ENCODE data around the gene ATG101. TPM values are rescaled to one million over a fixed set of nuclear protein-coding genes. Genes with fewer than 3 reads are reported as not detected.

ATG101 gene
- total RNA-seq, 2 experiments from 2014 or later = 38.0 to 53.9 TPM

GRCh38 chr12:52045794-52046199 is 24.0 kb upstream of the ATG101 start:
- Histone ChIP-seq H2AFZ (ENCODE audit: low read length) (no peak overlapping the region), H3K4me2 (ENCODE audit: low read length) (no peak overlapping the region), H3K4me3 (ENCODE audit: low read depth, low read length, poor library complexity, severe bottlenecking) (no peak overlapping the region), H3K9me2 (ENCODE audit: insufficient read depth, low read length) (no peaks in the 10 kb centered on the region), H3K27ac (ENCODE audit: low read depth, low read length, poor library complexity, severe bottlenecking) (no peak overlapping the region), H3K79me2 (ENCODE audit: insufficient read depth, low read depth, low read length) (peaks cover 7% of the 10 kb centered on the region; the same call in 1 of the 2 replicates), H3K9me3 (ENCODE audit: low read length) (no peaks in the 10 kb centered on the region), H3K36me3 (ENCODE audit: insufficient read depth, low read length) (peaks cover 35% of the 10 kb centered on the region; the same call in 1 of the 2 replicates), H4K20me1 (ENCODE audit: insufficient read depth, low read length) (no peaks in the 10 kb centered on the region), H3K4me1 (ENCODE audit: insufficient read depth, low read length, poor library complexity, severe bottlenecking) (peaks cover 46% of the 10 kb centered on the region)
- ChIA-PET POLR2A (interaction anchor here (0.6 to 1.7 kb wide), 3 partner anchors 13 to 769 kb away, joined by 3 to 5 read pairs (median 3); no protein-coding TSS in a partner anchor), CTCF (ENCODE audit: unreplicated experiment) (interaction anchor here (0.6 to 1.8 kb wide), 3 partner anchors 15 to 43 kb away, joined by 3 to 4 read pairs (median 3); no protein-coding TSS in a partner anchor)
- TF ChIP-seq EZH2phosphoT487 (IDR thresholded peaks at IDR 0.05; ENCODE audit: borderline replicate concordance, low read depth, low read length) = no peak
- no peak for TF ChIP-seq CTCF (conservative IDR thresholded peaks at IDR 0.05; ENCODE audit: low read length)
- intact Hi-C loops (cut with micrococcal nuclease; ENCODE audit: unreplicated experiment) = no loop called here
- no TSS peak for BruUV-seq (replicated peaks)
- no peak for DNase-seq (ENCODE audit: low spot score)

DNA sequence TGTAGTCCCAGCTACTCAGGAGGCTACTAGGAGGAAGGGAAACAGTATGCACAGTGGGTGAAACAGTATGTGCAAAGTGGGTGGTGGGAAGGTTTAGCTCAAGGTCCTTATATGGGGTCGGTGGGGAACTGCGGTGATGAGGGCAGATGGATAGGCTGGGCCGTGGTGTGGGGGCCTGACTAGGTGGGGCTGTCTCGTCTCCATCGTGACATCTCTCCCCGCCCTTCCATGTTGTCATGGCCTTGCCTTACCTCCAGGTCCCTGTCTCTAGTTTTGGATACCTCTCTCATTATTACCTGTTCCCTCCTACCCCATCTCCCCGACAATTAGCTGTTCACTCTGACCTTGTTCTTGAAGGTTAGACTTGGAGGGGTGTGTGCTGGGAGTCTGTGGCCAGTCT is 22.9 kb upstream of the ATG101 start:
- DNase-seq (ENCODE audit: low spot score) = no peak
- intact Hi-C loops (cut with micrococcal nuclease; ENCODE audit: unreplicated experiment) = no loop called here
- Histone ChIP-seq H3K4me2 (ENCODE audit: low read length) (no peak overlapping the region), H3K4me1 (ENCODE audit: insufficient read depth, low read length, poor library complexity, severe bottlenecking) (peaks cover 46% of the 10 kb centered on the region), H2AFZ (ENCODE audit: low read length) (no peak overlapping the region), H3K9me2 (ENCODE audit: insufficient read depth, low read length) (no peaks in the 10 kb centered on the region), H3K9me3 (ENCODE audit: low read length) (no peaks in the 10 kb centered on the region), H3K4me3 (ENCODE audit: low read depth, low read length, poor library complexity, severe bottlenecking) (no peak overlapping the region), H4K20me1 (ENCODE audit: insufficient read depth, low read length) (no peaks in the 10 kb centered on the region), H3K79me2 (ENCODE audit: insufficient read depth, low read depth, low read length) (peaks cover 7% of the 10 kb centered on the region; the same call in 1 of the 2 replicates), H3K27ac (ENCODE audit: low read depth, low read length, poor library complexity, severe bottlenecking) (no peak overlapping the region), H3K36me3 (ENCODE audit: insufficient read depth, low read length) (peaks cover 35% of the 10 kb centered on the region; the same call in 1 of the 2 replicates)
- POLR2A ChIA-PET = no interaction called here
- CTCF ChIA-PET (ENCODE audit: unreplicated experiment) = no interaction called here
- no TSS peak for BruUV-seq (replicated peaks)
- no peak for TF ChIP-seq EZH2phosphoT487 (IDR thresholded peaks at IDR 0.05; ENCODE audit: borderline replicate concordance, low read depth, low read length)

- Histone ChIP-seq H3K27ac (ENCODE audit: low read depth, low read length, poor library complexity, severe bottlenecking) (no peak overlapping the region), H3K9me3 (ENCODE audit: low read length) (no peaks in the 10 kb centered on the region), H3K79me2 (ENCODE audit: insufficient read depth, low read depth, low read length) (no peaks in the 10 kb centered on the region; the same call in 1 of the 2 replicates), H4K20me1 (ENCODE audit: insufficient read depth, low read length) (no peaks in the 10 kb centered on the region), H3K4me2 (ENCODE audit: low read length) (no peak overlapping the region), H2AFZ (ENCODE audit: low read length) (no peak overlapping the region), H3K4me1 (ENCODE audit: insufficient read depth, low read length, poor library complexity, severe bottlenecking) (peaks cover 43% of the 10 kb centered on the region), H3K9me2 (ENCODE audit: insufficient read depth, low read length) (no peaks in the 10 kb centered on the region), H3K36me3 (ENCODE audit: insufficient read depth, low read length) (peaks cover 19% of the 10 kb centered on the region; the same call in 1 of the 2 replicates), H3K4me3 (ENCODE audit: low read depth, low read length, poor library complexity, severe bottlenecking) (no peak overlapping the region)
- no peak for DNase-seq (ENCODE audit: low spot score)
- no TSS peak for BruUV-seq (replicated peaks)
- CTCF ChIA-PET (ENCODE audit: unreplicated experiment) = no interaction called here
- POLR2A ChIA-PET = interaction anchor here (0.5 kb wide), 1 partner anchor 75 kb away, joined by 3 read pairs; no protein-coding TSS in a partner anchor
- intact Hi-C loops (cut with micrococcal nuclease; ENCODE audit: unreplicated experiment) = no loop called here
- TF ChIP-seq CTCF (conservative IDR thresholded peaks at IDR 0.05; ENCODE audit: low read length) (no peak), EZH2phosphoT487 (IDR thresholded peaks at IDR 0.05; ENCODE audit: borderline replicate concordance, low read depth, low read length) (no peak)
These were observed 20.5 kb upstream of the ATG101 start for GRCh38 chr12:52049286-52049685.

Measured in OCI-LY7 (cell line).